GM19455 (cell line): ENCODE results near the gene COX6A1.

ENCODE experiments used
- ATAC-seq: cut with Tn5 transposase; IDR thresholded peaks from one replicate; pipeline ENCODE4 v1.9.1; 2021; ENCODE audit not compliant: unreplicated experiment

The COX6A1 gene

DNA sequence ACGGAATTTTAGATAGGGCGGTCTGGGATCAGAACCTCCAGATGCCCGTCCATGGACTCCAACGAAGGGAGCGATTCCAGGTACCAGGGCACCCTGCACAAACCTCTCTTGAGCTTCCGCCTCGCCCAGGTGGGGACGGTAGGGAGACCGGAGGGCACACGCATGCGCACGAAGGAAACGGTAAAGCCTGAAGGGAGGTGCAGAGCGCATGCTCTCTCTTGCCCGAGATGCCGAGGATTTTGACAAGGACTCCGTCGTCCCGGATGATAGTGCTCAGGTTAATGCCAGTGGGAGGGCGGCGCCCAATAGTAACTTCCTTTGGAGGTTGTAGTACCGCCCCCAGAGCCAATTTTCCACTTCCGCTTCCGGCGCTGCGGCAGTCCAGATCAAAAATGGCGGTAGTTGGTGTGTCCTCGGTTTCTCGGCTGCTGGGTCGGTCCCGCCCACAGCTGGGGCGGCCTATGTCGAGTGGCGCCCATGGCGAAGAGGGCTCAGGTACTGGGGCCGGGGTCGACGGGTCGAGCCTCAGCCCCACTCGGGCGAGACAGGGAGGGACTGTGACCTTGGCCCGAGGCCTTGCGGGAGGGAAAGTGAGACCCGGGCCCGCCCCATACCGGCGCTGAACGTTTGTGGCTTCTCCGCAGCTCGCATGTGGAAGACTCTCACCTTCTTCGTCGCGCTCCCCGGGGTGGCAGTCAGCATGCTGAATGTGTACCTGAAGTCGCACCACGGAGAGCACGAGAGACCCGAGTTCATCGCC, at the start of gene COX6A1:
Gene COX6A1 (plus strand): TSS at position 379 of the 760 bp plus-strand sequence. CDS start 14 bp downstream, at position 393.
- peak; percentile 96 for ATAC-seq

DNA sequence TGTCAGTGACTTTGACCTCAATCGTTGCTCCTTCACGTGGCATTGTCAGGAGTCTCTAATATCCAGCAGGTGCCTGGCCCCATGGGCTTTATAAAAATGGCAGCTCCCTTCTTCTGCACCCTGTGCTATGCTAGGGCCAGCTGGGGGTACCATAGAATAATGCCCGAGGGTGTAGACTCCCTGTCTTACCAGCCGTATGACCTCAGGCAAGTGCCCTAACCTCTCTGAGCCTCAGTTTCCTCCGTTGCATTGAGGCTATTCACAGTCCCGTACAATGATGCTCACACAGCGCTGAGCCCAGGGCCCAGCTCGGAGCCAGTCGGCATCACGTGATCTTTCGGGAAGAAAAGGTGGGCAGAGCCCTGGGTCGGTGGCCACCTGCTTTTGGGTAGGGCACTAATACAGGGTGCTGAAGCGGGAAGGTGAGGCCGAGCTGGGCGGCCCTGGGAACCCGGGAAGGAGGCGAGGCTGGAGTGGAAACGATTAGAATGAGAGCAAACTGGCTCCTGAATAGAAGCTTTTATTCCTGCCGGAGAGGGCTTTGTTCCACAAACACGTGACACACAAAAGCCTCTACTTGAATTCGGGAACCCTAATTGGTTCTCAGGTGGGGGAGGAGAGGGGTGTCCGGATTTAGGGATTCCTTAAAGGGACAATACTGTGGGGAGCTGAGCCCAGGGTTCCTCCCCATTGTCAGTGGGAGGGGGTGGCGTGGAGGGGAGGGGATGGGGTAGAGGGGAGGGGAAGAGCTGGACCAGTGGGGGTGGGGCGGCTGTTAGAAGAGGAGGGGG, 49.0 kb upstream of the COX6A1 start:
- no peak for ATAC-seq

DNA sequence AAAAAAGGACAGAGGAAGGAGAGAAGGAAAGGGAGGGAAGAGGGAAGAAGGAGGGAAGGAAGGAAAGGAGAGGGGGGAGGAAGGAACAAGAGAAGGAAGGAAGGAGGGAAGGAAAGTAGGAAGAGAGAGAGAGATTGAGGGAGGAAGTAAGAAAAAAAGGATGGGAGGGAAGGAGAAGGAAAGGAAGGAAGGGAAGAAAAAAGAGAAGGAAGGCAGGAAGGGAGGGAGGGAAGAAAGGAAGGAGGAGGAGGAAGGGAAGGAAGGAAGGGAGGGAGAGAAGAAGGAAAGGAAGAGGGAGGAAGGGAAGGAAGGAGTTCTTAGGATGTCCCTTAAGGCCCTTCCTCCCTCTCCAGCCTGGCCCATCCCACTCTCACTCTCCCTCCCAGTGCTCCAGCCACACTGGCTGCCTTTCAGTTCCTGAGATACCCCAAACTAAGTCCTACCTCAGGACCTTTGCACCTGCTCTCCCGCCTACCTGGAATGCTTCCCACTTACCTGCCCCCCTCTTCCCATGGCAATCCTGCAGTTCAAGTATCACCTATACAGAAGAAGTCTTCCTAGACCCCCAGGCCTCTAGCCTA, 47.3 kb upstream of the COX6A1 start:
- ATAC-seq: no peak

DNA sequence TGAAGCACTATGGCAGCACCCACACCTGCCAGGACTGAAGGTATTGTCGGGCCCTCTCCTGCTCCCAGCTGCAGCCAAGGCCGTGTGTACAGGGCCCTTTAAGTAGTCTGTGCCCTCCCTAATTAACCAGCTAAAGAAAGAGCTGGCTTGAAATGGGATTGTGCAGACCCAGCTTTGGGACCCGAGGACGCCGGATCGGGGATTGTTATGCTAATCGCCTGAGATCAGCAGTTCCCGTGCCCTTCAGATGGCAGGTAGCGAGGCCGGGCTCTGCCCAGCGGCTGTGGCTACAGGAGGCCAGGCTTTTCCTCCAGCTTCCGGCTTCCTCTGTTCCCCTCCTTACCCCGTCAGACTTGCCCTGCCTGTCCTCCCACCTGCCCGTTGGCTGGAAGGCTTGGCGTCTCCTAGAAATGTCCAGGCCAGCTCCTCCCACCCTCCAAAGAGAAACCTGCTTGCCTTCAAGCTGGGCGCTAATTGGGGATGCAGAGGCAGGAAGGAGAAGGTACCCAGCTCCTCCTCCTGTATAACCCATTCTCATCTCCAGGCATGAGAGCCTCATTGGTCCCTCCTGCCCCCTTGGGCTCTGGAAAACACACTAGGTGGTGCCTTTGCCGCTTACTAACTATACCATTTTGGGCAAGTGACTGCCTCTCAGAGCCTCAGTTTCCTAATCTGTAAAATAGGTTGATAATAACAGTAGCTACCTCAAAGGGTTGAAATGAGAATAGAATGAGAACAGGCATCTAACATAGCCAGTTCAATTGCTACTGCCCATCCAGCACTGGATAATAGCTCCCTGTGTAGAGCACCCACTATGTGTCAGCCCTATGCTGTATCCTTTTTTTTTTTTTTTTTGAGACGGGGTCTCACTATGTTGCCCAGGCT, 43.2 kb upstream of the COX6A1 start:
- no peak for ATAC-seq

DNA sequence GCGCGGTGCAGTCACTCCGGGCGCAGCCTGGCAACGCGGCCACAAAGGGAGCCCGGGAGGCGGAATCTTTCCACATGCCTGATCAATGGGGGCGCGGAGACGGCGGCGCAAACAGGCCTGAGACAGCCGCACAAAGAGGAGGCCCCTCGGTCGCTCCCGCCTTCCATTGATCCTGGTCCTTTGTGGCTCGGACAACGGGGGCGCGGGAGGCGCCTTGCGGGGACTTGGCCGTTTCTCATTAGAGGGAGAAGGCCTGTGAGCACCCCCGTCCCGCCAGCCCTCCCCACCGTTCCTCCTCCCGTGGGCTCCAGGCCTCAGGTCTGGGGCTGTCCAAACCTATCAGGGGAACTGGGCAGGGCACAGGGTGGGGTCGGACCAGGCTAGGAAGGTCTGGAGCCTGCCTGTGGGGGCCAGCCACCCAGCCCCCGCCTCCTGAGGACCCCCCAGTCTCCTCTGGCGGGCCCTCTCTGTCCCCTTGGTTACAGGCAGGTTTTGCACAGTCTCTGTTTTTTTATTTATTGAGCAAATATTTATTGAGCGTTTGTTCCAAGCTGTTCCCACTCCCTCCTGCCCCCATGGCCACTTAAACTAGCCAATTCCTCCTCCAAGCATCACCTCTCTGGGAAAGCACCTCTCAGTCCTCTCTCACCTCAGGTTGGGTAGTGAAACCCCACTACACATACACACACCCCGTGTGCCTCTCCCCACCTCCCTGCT, 39.9 kb upstream of the COX6A1 start:
- ATAC-seq: no peak

DNA sequence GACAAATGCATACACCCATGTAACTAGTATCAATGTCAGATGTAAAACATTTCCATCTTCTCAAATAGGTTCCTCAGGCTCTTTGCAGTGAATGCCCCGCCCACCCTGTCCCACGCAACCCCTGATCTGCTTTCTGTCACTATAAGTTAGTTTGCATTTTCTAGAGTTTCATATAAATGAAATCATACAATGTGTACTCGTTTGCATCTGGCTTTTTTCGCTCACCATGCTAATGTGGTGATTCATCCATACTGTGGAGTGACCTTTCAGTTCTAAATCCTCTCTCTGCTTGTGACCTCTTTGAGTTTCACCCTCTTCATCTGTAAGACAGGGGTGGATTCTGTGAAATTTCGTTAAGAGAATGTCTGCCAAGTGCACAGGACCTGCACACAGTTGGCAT, 38.4 kb upstream of the COX6A1 start:
- no peak for ATAC-seq

DNA sequence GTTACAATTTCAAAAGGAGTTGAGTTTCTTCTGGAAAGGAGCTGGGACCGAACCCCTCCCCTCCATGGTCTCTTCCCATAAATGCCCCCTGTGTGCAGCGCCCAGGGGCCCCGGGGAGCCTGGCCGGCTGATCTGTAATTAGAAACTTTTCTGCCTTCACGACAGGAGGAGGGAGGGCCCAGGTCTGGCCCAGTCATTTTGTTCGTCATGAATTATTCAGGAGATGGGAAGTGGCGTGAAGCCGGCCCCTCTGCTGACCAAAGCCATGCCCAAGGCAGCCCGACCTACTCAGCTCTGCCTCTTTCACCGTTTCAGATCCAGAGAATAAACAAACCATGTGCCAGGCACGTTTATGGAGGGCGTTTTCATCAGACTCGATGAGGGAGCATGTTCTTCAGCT, 35.7 kb upstream of the COX6A1 start:
- ATAC-seq: no peak

DNA sequence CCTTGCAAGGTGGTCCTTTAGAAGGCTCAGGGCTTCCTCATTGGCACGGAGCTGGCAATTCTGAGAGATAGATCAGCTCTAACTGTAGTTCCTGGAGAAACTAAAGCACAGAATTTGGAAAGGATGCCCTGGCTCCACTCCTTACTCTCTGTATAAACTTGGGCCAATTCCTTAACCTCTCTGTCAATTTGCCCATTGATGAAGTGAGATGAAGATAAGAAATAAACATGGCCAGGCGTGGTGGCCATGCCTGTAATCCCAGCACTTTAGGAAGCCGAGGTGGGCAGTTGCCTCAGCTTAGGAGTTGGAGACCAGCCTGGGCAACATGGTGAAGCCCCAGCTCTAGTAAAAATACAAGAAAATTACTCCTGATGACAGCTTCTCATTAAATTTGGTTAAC, 34.0 kb upstream of the COX6A1 start:
- ATAC-seq: no peak

DNA sequence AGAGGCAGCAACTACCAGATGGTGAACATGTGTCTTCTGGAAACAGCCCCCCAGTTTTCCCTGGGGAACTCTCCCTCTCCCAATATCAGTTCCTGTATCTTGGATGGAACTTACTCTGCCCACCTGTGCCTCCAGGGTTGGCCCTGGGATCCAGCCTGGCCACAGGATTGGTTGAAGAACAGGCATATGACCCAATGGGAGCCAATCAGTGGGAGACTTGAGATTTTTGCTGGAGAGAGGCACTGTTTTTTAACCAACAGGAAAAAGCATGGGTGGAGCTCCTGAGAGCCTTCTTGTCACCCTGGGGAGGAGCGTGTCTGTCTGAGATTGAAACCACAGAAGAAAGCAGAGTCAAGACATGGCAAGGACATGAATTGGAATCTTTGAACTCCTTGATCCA, 33.6 kb upstream of the COX6A1 start:
- no peak for ATAC-seq

DNA sequence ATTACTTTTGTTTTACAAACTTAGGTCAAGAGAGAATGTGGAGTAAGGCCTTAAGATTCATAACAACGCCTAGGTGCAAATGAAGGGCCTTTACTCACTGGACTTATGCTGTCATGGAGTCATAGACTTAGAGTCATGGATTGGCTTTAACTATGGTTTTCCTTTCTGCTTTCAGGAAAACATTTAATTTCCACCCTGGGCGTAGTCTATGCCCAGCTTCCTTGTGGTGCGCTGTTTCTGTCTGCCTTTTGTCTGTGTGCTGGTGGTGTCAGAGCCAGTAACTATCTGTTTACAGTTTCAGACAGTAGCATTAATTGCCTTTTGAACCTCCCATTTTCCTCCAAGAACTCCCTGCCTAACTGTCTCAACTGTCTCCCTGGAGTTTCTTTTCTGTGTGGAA, 31.8 kb upstream of the COX6A1 start:
- ATAC-seq: no peak

DNA sequence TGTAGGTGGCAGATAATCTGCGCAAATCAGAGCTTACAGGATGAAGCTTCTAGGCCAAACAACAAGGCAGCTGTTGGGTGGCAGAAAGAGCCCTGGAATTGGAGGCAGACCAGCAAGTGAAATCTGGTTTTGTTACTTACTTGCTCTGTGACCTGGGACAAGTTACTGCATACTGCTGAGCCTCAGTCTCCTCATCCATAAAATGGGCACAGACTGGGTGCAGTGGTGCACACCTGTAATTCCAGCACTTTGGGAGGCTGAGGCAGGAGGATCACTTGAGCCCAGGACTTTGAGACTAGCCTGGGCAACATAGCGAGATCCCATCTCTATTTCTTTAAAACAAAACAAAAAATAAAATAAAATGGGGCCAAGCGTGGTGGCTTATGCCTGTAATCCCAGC, 31.4 kb upstream of the COX6A1 start:
- no peak for ATAC-seq

DNA sequence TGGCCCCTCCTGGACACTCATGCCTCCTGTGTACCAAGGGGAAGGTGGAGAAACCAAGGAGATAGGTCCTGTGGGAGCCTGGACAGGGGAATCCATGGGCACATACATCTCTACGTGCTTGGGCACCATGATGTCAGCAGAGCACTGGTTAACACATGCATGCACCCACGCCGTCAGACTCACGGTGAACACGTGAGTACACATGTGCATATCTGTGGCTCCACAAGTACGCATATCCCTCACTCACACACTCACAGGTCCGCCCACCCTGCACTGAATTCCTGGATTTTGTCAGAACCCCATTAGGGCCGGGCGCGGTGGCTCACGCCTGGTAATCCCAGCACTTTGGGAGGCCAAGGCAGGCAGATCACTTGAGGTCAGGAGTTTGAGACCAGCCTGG, 29.1 kb upstream of the COX6A1 start:
- ATAC-seq: no peak

DNA sequence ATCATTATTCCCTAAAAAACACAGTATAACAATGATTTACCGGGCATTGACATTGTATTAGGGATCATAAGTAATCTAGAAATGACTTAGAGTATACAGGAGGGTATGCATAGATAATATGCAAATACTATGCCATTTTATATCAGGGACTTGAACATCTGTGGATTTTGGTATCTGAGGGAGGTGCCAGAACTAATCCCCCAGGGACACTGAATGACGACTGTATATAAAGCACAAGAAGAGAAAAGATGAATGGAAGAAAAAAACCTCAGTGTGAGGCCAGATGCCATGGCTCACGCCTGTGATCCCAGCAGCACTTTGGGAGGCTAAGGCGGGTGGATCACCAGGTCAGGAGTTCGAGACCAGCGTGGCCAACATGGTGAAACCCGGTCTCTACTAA, 25.5 kb upstream of the COX6A1 start:
- no peak for ATAC-seq

DNA sequence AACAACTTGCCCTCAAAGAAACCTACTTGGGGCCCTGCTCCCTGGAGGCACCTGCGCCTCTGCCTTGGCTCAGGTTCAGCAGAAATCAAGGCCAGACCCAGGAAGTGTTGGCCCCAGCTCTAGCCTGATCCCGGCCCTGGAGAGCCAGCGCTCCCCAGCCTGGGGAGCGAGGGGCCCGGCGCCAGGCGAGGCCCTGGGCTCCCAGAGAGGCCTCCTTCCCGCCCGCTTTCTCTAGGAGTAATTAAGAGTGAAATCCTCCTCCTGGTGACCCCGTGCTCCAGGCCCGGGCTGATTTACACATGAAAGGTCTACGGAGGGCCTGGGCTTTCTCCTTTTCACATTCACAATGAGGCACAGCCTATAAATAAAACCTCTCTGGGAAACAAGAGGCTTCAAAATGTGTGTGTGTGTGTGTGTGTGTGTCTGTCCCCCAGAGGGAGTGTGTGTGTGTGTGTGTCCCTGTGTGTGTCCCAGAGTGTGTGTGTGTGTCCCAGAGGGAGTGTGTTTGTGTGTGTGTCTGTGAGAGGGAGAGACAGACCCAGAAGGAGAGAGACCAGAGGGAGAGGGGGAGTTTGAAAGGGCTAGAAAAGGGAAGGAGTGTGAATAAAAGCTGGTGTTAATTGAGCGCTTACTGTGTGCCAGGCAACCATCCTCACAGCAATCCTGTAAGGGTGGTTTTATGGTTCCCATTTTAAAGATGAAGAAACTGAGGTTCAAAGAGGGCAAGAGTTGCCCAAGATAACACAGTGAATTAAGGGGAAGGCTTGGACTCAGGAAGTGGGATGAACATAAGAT, 23.8 kb upstream of the COX6A1 start:
- no peak for ATAC-seq

DNA sequence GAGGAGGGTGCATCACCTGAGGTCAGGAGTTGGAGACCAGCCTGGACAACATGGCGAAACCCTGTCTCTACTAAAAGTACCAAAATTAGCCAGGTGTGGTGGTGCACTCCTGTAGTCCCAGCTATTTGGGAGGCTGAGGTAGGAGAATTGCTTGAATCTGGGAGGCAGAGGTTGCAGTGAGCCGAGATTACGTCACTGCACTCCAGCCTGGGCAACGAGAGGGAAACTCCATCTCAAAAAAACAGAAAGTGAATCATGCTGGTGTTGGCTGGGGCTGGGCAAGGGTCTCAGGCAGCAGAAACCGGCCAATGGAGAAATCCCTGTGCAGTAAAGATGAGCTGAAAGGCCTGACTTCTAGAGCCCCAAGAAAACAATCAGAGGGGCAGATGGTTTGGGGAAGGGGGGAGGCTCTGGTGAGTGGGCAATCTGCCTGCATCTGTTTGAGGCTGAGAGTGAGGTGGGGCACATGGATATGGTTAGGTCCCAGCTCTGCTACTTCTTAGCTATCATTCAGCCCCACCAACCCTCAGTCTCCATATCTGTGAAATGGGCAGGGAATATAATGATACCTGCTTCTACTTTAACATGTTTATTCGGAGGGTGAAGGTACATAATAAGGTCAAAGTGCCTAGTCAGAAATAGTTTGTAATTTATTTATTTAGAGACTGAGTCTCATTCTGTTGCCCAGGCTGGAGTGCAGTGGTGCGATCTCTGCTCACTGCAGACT, 21.3 kb upstream of the COX6A1 start:
- ATAC-seq: no peak

DNA sequence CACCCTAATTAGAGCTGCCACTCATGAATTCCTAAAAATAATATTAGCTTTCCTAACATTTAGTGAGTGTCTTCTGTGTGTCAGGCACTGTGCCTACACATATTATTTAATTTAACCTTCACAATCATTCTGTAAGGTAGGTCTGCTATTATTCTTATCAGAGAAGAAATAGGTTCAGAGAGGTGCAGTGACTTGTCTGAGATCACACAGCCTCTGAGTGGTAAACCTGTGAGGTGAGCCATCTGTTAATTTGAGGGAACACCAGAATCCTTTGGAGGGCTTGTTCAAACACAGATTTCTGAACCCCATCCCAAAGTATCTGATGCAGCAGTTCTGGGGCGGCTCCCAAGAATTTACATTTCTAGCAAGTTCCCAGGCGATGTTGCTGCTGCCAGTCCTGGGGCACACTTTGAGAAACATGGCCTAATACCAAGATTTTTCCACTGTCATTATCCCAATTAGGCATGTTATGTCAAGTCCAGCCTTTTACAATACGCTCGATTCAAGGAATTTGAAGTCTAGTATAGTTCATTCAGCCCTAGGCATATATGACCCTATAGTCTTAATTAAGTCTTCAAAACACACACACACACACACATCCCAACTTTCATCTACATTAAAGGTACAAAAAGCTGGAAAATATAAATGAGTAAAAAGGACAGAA, 19.9 kb upstream of the COX6A1 start:
- ATAC-seq: no peak

DNA sequence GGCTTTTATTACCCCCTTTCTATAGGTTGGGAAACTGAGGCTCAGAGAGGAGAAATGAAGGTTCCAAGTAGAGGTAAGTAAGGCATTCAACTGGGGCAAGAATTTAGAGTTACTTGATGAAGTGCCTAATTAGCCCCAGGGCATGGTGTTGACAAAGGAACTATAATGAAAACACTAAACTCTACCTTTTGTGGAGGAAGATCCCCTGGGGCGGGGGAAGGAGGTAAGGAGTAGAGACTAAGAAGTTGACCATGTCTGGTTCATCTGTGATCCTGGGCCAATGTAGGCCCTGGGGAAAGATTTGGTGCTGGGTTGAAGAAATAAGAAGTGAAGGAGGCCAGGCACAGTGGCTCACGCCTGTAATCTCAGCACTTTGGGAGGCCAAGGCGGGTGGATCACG, 16.2 kb upstream of the COX6A1 start:
- no peak for ATAC-seq

DNA sequence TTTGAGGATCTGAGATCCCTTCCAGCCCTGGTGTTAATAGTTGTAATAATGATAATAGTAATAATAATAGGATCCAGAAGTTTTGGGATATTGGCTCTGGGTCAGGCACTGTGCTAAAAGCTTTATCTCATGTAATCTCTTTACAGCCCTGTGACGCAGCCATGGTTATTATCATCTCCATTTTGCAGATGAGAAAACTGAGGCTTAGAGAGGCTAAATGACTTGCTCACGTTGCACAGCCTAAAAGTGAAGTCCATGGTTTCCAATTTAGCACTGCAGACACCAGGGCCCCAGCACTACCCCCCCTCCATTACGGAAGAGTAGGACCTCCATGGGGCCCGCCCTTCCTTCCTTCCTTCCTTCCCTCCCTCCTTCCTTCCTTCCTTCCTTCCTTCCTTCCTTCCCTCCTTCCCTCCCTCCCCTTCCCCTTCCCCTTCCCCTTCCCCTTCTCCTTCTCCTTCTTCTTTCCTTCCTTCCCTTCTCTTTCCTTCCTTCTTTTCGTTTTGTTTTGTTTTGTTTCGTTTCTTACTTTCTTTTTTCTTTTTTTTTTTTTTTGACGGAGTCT, 14.9 kb upstream of the COX6A1 start:
- no peak for ATAC-seq
